Measurements from ENCODE around the gene PGGHG. TPM values are rescaled to one million over a fixed set of nuclear protein-coding genes. Genes with fewer than 3 reads are reported as not detected.
A peak's percentile ranks its signal among the peaks of the same experiment; 100 is the strongest.

Gene PGGHG
- total RNA-seq, 2 donors from 2014 or later, result 10.6 to 12.9 TPM

DNA sequence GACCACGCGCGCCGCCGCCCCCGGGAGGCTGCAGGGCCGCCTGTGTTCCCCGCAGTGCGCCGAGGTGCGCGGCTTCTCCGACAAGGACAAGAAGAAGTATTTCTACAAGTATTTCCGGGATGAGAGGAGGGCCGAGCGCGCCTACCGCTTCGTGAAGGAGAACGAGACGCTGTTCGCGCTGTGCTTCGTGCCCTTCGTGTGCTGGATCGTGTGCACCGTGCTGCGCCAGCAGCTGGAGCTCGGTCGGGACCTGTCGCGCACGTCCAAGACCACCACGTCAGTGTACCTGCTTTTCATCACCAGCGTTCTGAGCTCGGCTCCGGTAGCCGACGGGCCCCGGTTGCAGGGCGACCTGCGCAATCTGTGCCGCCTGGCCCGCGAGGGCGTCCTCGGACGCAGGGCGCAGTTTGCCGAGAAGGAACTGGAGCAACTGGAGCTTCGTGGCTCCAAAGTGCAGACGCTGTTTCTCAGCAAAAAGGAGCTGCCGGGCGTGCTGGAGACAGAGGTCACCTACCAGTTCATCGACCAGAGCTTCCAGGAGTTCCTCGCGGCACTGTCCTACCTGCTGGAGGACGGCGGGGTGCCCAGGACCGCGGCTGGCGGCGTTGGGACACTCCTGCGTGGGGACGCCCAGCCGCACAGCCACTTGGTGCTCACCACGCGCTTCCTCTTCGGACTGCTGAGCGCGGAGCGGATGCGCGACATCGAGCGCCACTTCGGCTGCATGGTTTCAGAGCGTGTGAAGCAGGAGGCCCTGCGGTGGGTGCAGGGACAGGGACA is 8.0 kb upstream of the PGGHG start:
- Histone ChIP-seq H3K36me3 (no peaks in the 10 kb centered on the region), H3K9ac (ENCODE audit: low read depth in 2 of 2, low read length in 2 of 2) (peak overlapping the region in 1 of 2 donors; percentile 61), H3K27ac (no peak overlapping the region), H3K9me3 (no peaks in the 10 kb centered on the region), H3K4me1 (peaks cover 17% of the 10 kb centered on the region), H3K27me3 (peaks cover 48% of the 10 kb centered on the region), H3K4me3 (peak overlapping the region; percentile 37)
- intact Hi-C loops (cut with DNase I), result no loop called here
- no peak for DNase-seq
- TF ChIP-seq, protein P1, sequence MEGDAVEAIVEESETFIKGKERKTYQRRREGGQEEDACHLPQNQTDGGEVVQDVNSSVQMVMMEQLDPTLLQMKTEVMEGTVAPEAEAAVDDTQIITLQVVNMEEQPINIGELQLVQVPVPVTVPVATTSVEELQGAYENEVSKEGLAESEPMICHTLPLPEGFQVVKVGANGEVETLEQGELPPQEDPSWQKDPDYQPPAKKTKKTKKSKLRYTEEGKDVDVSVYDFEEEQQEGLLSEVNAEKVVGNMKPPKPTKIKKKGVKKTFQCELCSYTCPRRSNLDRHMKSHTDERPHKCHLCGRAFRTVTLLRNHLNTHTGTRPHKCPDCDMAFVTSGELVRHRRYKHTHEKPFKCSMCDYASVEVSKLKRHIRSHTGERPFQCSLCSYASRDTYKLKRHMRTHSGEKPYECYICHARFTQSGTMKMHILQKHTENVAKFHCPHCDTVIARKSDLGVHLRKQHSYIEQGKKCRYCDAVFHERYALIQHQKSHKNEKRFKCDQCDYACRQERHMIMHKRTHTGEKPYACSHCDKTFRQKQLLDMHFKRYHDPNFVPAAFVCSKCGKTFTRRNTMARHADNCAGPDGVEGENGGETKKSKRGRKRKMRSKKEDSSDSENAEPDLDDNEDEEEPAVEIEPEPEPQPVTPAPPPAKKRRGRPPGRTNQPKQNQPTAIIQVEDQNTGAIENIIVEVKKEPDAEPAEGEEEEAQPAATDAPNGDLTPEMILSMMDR (IDR thresholded peaks at IDR 0.05), result no peak

DNA sequence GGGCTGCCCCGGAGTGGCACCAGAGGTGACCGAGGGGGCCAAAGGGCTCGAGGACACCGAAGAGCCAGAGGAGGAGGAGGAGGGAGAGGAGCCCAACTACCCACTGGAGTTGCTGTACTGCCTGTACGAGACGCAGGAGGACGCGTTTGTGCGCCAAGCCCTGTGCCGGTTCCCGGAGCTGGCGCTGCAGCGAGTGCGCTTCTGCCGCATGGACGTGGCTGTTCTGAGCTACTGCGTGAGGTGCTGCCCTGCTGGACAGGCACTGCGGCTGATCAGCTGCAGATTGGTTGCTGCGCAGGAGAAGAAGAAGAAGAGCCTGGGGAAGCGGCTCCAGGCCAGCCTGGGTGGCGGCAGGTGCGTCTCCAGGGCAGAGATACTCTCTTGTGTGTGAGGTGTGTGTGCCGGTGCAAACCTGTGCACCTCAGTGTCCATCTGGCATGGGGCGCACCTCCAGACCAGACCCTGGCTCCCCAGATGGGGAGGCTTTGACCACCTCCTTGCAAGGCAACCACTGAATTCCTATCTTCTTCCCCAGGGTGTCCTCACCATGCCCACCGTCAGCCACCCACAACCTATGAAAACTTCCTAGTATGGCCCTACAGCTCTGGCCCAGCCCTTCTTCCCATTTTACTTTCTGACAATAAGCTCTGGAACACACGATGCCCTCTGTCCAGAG is 7.3 kb upstream of the PGGHG start:
- Histone ChIP-seq H3K4me1 (peaks cover 17% of the 10 kb centered on the region), H3K27ac (no peak overlapping the region), H3K27me3 (peaks cover 48% of the 10 kb centered on the region), H3K36me3 (no peaks in the 10 kb centered on the region), H3K9ac (ENCODE audit: low read depth in 2 of 2, low read length in 2 of 2) (peak overlapping the region; percentile 12 to 61), H3K4me3 (peak overlapping the region; percentile 37), H3K9me3 (no peaks in the 10 kb centered on the region)
- DNase-seq, result no peak
- intact Hi-C loops (cut with DNase I), result no loop called here
- TF ChIP-seq, protein P1 (IDR thresholded peaks at IDR 0.05), result no peak

- no peak overlapping the region for H3K27ac ChIP-seq
- peaks cover 17% of the 10 kb centered on the region for H3K4me1 ChIP-seq
- H3K4me3 ChIP-seq, result no peak overlapping the region
- H3K36me3 ChIP-seq, result no peaks in the 10 kb centered on the region
- TF ChIP-seq, protein P1 (IDR thresholded peaks at IDR 0.05), result no peak
- H3K27me3 ChIP-seq, result peaks cover 48% of the 10 kb centered on the region
- intact Hi-C loops (cut with DNase I), result no loop called here
- no peaks in the 10 kb centered on the region for H3K9me3 ChIP-seq
- peak overlapping the region in 1 of 2 donors; percentile 12 for H3K9ac ChIP-seq (ENCODE audit: low read depth in 2 of 2, low read length in 2 of 2)
- DNase-seq, result no peak
Measured at GRCh38 chr11:282171-282570, 6.8 kb upstream of the PGGHG start.

GRCh38 chr11:282630-283360 is 6.1 kb upstream of the PGGHG start:
- Histone ChIP-seq H3K27me3 (peaks cover 48% of the 10 kb centered on the region), H3K9ac (ENCODE audit: low read depth in 2 of 2, low read length in 2 of 2) (no peak overlapping the region), H3K4me1 (peaks cover 17% of the 10 kb centered on the region), H3K36me3 (no peaks in the 10 kb centered on the region), H3K4me3 (no peak overlapping the region), H3K27ac (no peak overlapping the region), H3K9me3 (no peaks in the 10 kb centered on the region)
- TF ChIP-seq, protein P1 (IDR thresholded peaks at IDR 0.05), result no peak
- intact Hi-C loops (cut with DNase I), result no loop called here
- no peak for DNase-seq

DNA sequence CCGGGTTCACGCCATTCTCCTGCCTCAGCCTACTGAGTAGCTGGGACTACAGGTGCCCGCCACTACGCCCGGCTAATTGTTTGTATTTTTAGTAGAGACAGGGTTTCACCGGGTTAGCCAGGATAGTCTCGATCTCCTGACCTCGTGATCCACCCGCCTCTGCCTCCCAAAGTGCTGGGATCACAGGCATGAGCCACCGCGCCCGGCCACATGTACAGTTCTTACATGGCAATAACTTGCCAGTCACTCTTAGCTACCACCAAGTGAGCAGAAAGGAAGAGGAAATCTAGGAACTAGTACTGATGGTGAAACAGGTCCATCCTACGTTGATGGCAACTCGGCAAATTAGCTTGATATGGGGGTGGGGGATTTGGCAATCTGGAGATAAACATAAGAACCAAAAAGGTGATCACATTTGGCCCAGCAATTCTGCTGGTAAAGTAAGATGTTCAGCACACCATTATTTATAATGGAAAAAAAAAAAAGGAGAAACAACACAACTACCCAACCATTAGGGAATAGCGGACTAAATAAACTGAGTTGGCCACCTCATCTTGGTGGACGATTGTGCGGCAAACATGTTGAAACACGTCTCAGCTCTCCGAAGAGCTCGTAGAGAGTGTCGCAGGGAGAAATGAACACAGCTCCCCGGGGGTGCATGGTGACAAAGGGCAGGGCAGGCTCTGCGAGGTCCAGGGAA is 5.4 kb upstream of the PGGHG start:
- Histone ChIP-seq H3K4me3 (no peak overlapping the region), H3K27ac (no peak overlapping the region), H3K4me1 (peaks cover 17% of the 10 kb centered on the region), H3K27me3 (peaks cover 53% of the 10 kb centered on the region), H3K9me3 (no peaks in the 10 kb centered on the region), H3K9ac (ENCODE audit: low read depth in 2 of 2, low read length in 2 of 2) (no peak overlapping the region), H3K36me3 (no peaks in the 10 kb centered on the region)
- TF ChIP-seq, protein P1 (IDR thresholded peaks at IDR 0.05), result no peak
- no peak for DNase-seq
- intact Hi-C loops (cut with DNase I), result no loop called here
